Fibroblast of lung (primary cell): ENCODE measurements around the gene FBN1.

Experiments
- EZH2 ChIP-seq: IDR thresholded peaks from 2 replicates; pipeline ENCODE4 v1.5.1; 2012; ENCODE audit warnings: low read length, control low read depth, mild to moderate bottlenecking; ENCODE audit errors: missing control alignments
- TF ChIP-seq, protein P1 (sequence below), 2 donors: IDR thresholded peaks in 1 of 2; conservative IDR thresholded peaks in 1 of 2; 1 replicate in 1 of 2; 2 replicates in 1 of 2; pipeline ENCODE4 v1.5.1; 2011 to 2012; ENCODE audit warnings: low read length in 2 of 2, control low read depth in 1 of 2, inconsistent platforms in 1 of 2, low read depth in 1 of 2, mild to moderate bottlenecking in 1 of 2

DNA sequence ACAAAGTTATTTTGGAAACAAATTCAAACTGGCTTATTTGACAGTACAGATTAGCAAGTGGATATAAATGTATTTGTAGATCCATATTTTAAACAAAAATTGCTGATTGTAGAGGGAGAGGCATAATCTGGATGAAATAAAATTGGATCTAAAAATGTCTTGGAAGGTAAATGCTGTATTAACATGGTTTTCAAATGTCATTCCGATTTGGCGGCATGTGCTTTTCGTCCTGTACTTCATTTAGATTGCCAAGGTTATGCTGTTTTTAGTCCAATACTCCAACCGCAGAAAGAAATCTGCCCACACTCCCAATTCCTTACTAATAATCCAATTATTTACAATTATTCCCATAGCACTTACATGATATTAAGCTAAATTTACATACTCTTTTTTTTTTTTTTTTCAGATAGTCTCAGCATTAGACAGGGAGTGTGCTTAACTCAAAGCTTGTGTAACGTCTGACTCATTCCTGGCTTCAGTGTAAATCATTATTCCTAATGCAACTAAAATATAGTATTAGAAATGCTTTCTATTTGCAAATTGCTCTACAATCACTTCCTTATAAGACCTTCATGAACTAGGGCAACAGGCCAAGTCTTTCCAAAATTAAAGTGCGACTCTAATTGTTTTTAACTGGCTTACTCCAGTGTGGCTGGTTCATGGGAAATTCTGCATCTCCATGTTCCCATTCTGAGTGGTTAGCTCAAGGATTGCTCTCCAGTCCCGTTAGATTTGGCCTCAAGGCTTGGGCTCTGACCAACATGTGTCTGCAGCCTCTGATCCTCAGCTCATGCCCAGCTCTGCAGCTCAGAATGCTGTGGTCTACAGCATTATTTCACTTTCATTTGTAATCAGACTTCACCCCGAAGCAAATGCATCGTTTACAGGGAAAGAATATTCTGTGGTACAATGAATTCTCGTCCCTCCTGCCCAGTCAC, 103.9 kb downstream of the FBN1 start:
- TF ChIP-seq, protein P1, sequence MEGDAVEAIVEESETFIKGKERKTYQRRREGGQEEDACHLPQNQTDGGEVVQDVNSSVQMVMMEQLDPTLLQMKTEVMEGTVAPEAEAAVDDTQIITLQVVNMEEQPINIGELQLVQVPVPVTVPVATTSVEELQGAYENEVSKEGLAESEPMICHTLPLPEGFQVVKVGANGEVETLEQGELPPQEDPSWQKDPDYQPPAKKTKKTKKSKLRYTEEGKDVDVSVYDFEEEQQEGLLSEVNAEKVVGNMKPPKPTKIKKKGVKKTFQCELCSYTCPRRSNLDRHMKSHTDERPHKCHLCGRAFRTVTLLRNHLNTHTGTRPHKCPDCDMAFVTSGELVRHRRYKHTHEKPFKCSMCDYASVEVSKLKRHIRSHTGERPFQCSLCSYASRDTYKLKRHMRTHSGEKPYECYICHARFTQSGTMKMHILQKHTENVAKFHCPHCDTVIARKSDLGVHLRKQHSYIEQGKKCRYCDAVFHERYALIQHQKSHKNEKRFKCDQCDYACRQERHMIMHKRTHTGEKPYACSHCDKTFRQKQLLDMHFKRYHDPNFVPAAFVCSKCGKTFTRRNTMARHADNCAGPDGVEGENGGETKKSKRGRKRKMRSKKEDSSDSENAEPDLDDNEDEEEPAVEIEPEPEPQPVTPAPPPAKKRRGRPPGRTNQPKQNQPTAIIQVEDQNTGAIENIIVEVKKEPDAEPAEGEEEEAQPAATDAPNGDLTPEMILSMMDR (conservative IDR thresholded peaks at IDR 0.05 in 1 of 2, IDR thresholded peaks at IDR 0.05 in 1 of 2; ENCODE audit: low read depth in 1 of 2, low read length in 2 of 2) = no peak
- no peak for TF ChIP-seq EZH2
